ENCODE measurements around the gene ARHGAP32. TPM values are rescaled to one million over a fixed set of nuclear protein-coding genes. Genes with fewer than 3 reads are reported as not detected.

ARHGAP32 gene
- total and polyA plus RNA-seq, 4 experiments from 2014 or later: 0.18 to 9.6 (median 3.9) TPM

DNA sequence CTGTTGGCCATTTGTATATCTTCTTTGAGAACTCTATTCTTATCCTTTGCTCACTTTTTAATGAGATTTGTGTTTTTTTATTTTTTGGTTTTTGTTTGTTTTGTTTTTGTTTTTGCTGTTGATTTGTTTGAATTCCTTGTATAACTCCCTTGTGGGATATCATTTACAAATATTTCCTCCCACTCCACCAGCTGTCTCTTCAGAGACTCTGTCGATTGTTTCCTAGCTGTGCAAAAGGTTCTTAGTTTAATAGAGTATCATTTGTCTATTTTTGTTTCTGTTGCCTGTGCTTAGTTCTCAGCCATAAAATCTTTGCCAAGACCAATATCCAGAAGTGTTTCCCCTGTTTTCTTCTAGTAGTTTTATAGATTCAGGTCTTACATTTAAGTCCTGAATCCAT lies 82.4 kb downstream of the ARHGAP32 start:
- H3K27ac Mint-ChIP-seq: no peak overlapping the region
- H3K36me3 ChIP-seq (ENCODE audit: insufficient read depth, low read length): no peaks in the 10 kb centered on the region
- H3K27ac ChIP-seq (ENCODE audit: low read depth, low read length): no peak overlapping the region
- H3K4me1 ChIP-seq (ENCODE audit: insufficient read depth, low read length): no peaks in the 10 kb centered on the region
- peaks cover 0 to 10% (median 5%) of the 10 kb centered on the region in 8 donors for H3K9me3 Mint-ChIP-seq
- intact Hi-C loops (cut with micrococcal nuclease): no loop called here
- DNase-seq: no peak
- no peak overlapping the region for H3K4me3 Mint-ChIP-seq
- ChIA-PET POLR2A (ENCODE audit: partially characterized antibody) (no interaction called here), CTCF (ENCODE audit: partially characterized antibody) (no interaction called here)
- no peaks in the 10 kb centered on the region for H3K27me3 ChIP-seq (ENCODE audit: insufficient read depth, low read length)
- no peaks in the 10 kb centered on the region for H3K27me3 Mint-ChIP-seq
- H3K4me1 Mint-ChIP-seq: no peaks in the 10 kb centered on the region
- H3K4me3 ChIP-seq (ENCODE audit: low read length in 2 of 2): no peak overlapping the region
- no peaks in the 10 kb centered on the region for H3K36me3 Mint-ChIP-seq
- H3K9me3 ChIP-seq (ENCODE audit: control insufficient read depth in 1 of 2, low read length in 2 of 2): no peaks in the 10 kb centered on the region

GRCh38 chr11:129106788-129107187 lies 85.3 kb downstream of the ARHGAP32 start:
- intact Hi-C loops (cut with micrococcal nuclease): no loop called here
- Histone ChIP-seq H3K27ac (ENCODE audit: low read depth, low read length) (no peak overlapping the region), H3K4me3 (ENCODE audit: low read length in 2 of 2) (no peak overlapping the region), H3K27me3 (ENCODE audit: insufficient read depth, low read length) (no peaks in the 10 kb centered on the region), H3K9me3 (ENCODE audit: control insufficient read depth in 1 of 2, low read length in 2 of 2) (no peaks in the 10 kb centered on the region), H3K4me1 (ENCODE audit: insufficient read depth, low read length) (no peaks in the 10 kb centered on the region), H3K36me3 (ENCODE audit: insufficient read depth, low read length) (no peaks in the 10 kb centered on the region)
- no peaks in the 10 kb centered on the region for H3K36me3 Mint-ChIP-seq
- CTCF ChIA-PET (ENCODE audit: partially characterized antibody): no interaction called here
- H3K27ac Mint-ChIP-seq: no peak overlapping the region
- H3K27me3 Mint-ChIP-seq: no peaks in the 10 kb centered on the region
- DNase-seq: no peak
- no peaks in the 10 kb centered on the region for H3K4me1 Mint-ChIP-seq
- H3K4me3 Mint-ChIP-seq: no peak overlapping the region
- POLR2A ChIA-PET (ENCODE audit: partially characterized antibody): no interaction called here
- H3K9me3 Mint-ChIP-seq: peaks cover 0 to 19% (median 8%) of the 10 kb centered on the region in 8 donors

- Mint-ChIP-seq H3K4me1 (no peaks in the 10 kb centered on the region), H3K27me3 (peaks cover 2 to 3% of the 10 kb centered on the region in 2 donors), H3K4me3 (no peak overlapping the region), H3K27ac (no peak overlapping the region), H3K36me3 (peaks cover 4 to 7% of the 10 kb centered on the region in 2 donors), H3K9me3 (peaks cover 2 to 42% (median 24%) of the 10 kb centered on the region in 8 donors)
- H3K27me3 ChIP-seq (ENCODE audit: insufficient read depth, low read length): no peaks in the 10 kb centered on the region
- no peak for DNase-seq
- peaks cover 0 to 4% of the 10 kb centered on the region in 2 donors for H3K9me3 ChIP-seq (ENCODE audit: control insufficient read depth in 1 of 2, low read length in 2 of 2)
- intact Hi-C loops (cut with micrococcal nuclease): no loop called here
- H3K4me3 ChIP-seq (ENCODE audit: low read length in 2 of 2): no peak overlapping the region
- H3K4me1 ChIP-seq (ENCODE audit: insufficient read depth, low read length): no peaks in the 10 kb centered on the region
- no peaks in the 10 kb centered on the region for H3K36me3 ChIP-seq (ENCODE audit: insufficient read depth, low read length)
- CTCF ChIA-PET (ENCODE audit: partially characterized antibody): no interaction called here
- no peak overlapping the region for H3K27ac ChIP-seq (ENCODE audit: low read depth, low read length)
- POLR2A ChIA-PET (ENCODE audit: partially characterized antibody): no interaction called here
Measured at GRCh38 chr11:129102756-129103155, 89.4 kb downstream of the ARHGAP32 start.

GRCh38 chr11:129102225-129102624 lies 89.9 kb downstream of the ARHGAP32 start:
- POLR2A ChIA-PET (ENCODE audit: partially characterized antibody): no interaction called here
- peaks cover 0 to 5% of the 10 kb centered on the region in 2 donors for H3K9me3 ChIP-seq (ENCODE audit: control insufficient read depth in 1 of 2, low read length in 2 of 2)
- CTCF ChIA-PET (ENCODE audit: partially characterized antibody): no interaction called here
- peaks cover 2 to 3% of the 10 kb centered on the region in 2 donors for H3K27me3 Mint-ChIP-seq
- H3K9me3 Mint-ChIP-seq: peaks cover 2 to 47% (median 29%) of the 10 kb centered on the region in 8 donors
- H3K4me1 ChIP-seq (ENCODE audit: insufficient read depth, low read length): no peaks in the 10 kb centered on the region
- intact Hi-C loops (cut with micrococcal nuclease): no loop called here
- H3K4me1 Mint-ChIP-seq: no peaks in the 10 kb centered on the region
- H3K27me3 ChIP-seq (ENCODE audit: insufficient read depth, low read length): no peaks in the 10 kb centered on the region
- peaks cover 4 to 12% of the 10 kb centered on the region in 2 donors for H3K36me3 Mint-ChIP-seq
- no peak overlapping the region for H3K27ac Mint-ChIP-seq
- no peak overlapping the region for H3K4me3 Mint-ChIP-seq
- no peaks in the 10 kb centered on the region for H3K36me3 ChIP-seq (ENCODE audit: insufficient read depth, low read length)
- H3K27ac ChIP-seq (ENCODE audit: low read depth, low read length): no peak overlapping the region
- no peak for DNase-seq
- H3K4me3 ChIP-seq (ENCODE audit: low read length in 2 of 2): no peak overlapping the region

DNA sequence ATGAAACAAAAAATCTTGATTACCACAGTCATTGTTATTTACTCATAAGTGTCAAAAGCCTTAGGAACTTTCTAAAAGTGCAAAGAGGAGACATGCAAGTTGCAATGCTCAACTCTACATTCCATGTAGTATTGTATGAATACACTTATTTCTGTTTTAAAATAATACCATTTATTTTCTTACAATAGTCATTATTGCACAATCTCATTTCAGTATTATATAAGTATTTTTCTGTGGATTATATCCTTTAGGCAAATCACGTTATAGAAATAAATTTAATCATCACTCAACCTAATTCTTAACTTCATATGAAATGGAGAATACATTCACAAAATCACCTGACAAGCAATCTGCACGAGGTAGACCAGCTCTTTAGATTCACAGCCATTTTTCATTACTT lies 98.8 kb downstream of the ARHGAP32 start:
- Histone ChIP-seq H3K9me3 (ENCODE audit: control insufficient read depth in 1 of 2, low read length in 2 of 2) (peaks cover 0 to 5% of the 10 kb centered on the region in 2 donors), H3K4me3 (ENCODE audit: low read length in 2 of 2) (no peak overlapping the region), H3K27ac (ENCODE audit: low read depth, low read length) (no peak overlapping the region), H3K4me1 (ENCODE audit: insufficient read depth, low read length) (no peaks in the 10 kb centered on the region), H3K36me3 (ENCODE audit: insufficient read depth, low read length) (no peaks in the 10 kb centered on the region), H3K27me3 (ENCODE audit: insufficient read depth, low read length) (no peaks in the 10 kb centered on the region)
- DNase-seq: no peak
- CTCF ChIA-PET (ENCODE audit: partially characterized antibody): no interaction called here
- Mint-ChIP-seq H3K27me3 (no peaks in the 10 kb centered on the region), H3K4me1 (no peaks in the 10 kb centered on the region), H3K36me3 (peaks cover 6 to 10% of the 10 kb centered on the region in 2 donors), H3K9me3 (peaks cover 3 to 27% (median 18%) of the 10 kb centered on the region in 8 donors), H3K4me3 (no peak overlapping the region), H3K27ac (no peak overlapping the region)
- intact Hi-C loops (cut with micrococcal nuclease): no loop called here
- POLR2A ChIA-PET (ENCODE audit: partially characterized antibody): no interaction called here

DNA sequence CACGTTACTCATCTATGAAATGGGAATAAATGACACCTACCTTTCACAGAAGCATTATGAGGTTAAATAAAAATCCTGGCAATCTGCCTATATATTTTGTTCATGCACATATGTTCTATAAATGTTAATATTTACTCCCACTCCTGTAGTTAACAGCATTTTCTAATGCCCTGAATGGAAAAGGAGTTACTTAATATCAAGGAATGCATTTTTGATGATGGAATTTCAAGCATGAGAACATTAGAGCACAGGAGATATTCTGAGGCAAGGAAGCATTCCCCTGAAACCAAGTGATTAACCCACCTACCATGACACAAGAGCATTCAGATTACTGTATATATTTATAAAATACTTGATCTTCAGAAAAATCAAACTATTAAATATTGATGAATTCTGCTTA lies 102.1 kb downstream of the ARHGAP32 start:
- Mint-ChIP-seq H3K9me3 (peaks cover 0 to 4% (median under 1%) of the 10 kb centered on the region in 8 donors), H3K36me3 (peaks cover 0 to 2% of the 10 kb centered on the region in 2 donors), H3K27me3 (no peaks in the 10 kb centered on the region), H3K4me3 (no peak overlapping the region), H3K27ac (no peak overlapping the region), H3K4me1 (no peaks in the 10 kb centered on the region)
- Histone ChIP-seq H3K27ac (ENCODE audit: low read depth, low read length) (no peak overlapping the region), H3K27me3 (ENCODE audit: insufficient read depth, low read length) (no peaks in the 10 kb centered on the region), H3K4me1 (ENCODE audit: insufficient read depth, low read length) (no peaks in the 10 kb centered on the region), H3K9me3 (ENCODE audit: control insufficient read depth in 1 of 2, low read length in 2 of 2) (no peaks in the 10 kb centered on the region), H3K36me3 (ENCODE audit: insufficient read depth, low read length) (no peaks in the 10 kb centered on the region), H3K4me3 (ENCODE audit: low read length in 2 of 2) (no peak overlapping the region)
- DNase-seq: no peak
- intact Hi-C loops (cut with micrococcal nuclease): no loop called here
- ChIA-PET POLR2A (ENCODE audit: partially characterized antibody) (no interaction called here), CTCF (ENCODE audit: partially characterized antibody) (no interaction called here)

GRCh38 chr11:129089279-129089678 lies 102.8 kb downstream of the ARHGAP32 start:
- H3K27ac Mint-ChIP-seq: no peak overlapping the region
- H3K36me3 Mint-ChIP-seq: peaks cover 0 to 5% of the 10 kb centered on the region in 2 donors
- CTCF ChIA-PET (ENCODE audit: partially characterized antibody): no interaction called here
- Histone ChIP-seq H3K9me3 (ENCODE audit: control insufficient read depth in 1 of 2, low read length in 2 of 2) (peaks cover 0 to 3% of the 10 kb centered on the region in 2 donors), H3K27ac (ENCODE audit: low read depth, low read length) (no peak overlapping the region), H3K36me3 (ENCODE audit: insufficient read depth, low read length) (no peaks in the 10 kb centered on the region), H3K4me3 (ENCODE audit: low read length in 2 of 2) (no peak overlapping the region), H3K27me3 (ENCODE audit: insufficient read depth, low read length) (no peaks in the 10 kb centered on the region), H3K4me1 (ENCODE audit: insufficient read depth, low read length) (no peaks in the 10 kb centered on the region)
- H3K9me3 Mint-ChIP-seq: peaks cover 3 to 10% (median 5%) of the 10 kb centered on the region in 8 donors
- no peak overlapping the region for H3K4me3 Mint-ChIP-seq
- POLR2A ChIA-PET (ENCODE audit: partially characterized antibody): no interaction called here
- intact Hi-C loops (cut with micrococcal nuclease): no loop called here
- no peaks in the 10 kb centered on the region for H3K4me1 Mint-ChIP-seq
- no peaks in the 10 kb centered on the region for H3K27me3 Mint-ChIP-seq
- no peak for DNase-seq

GRCh38 chr11:129086976-129087375 lies 105.1 kb downstream of the ARHGAP32 start:
- DNase-seq: no peak
- H3K36me3 ChIP-seq (ENCODE audit: insufficient read depth, low read length): no peaks in the 10 kb centered on the region
- H3K27ac Mint-ChIP-seq: no peak overlapping the region
- H3K27me3 Mint-ChIP-seq: no peaks in the 10 kb centered on the region
- H3K4me3 Mint-ChIP-seq: no peak overlapping the region
- peaks cover 3 to 31% (median 26%) of the 10 kb centered on the region in 8 donors for H3K9me3 Mint-ChIP-seq
- intact Hi-C loops (cut with micrococcal nuclease): no loop called here
- H3K4me3 ChIP-seq (ENCODE audit: low read length in 2 of 2): no peak overlapping the region
- no peaks in the 10 kb centered on the region for H3K27me3 ChIP-seq (ENCODE audit: insufficient read depth, low read length)
- ChIA-PET POLR2A (ENCODE audit: partially characterized antibody) (no interaction called here), CTCF (ENCODE audit: partially characterized antibody) (no interaction called here)
- peaks cover 0 to 3% of the 10 kb centered on the region in 2 donors for H3K9me3 ChIP-seq (ENCODE audit: control insufficient read depth in 1 of 2, low read length in 2 of 2)
- no peaks in the 10 kb centered on the region for H3K4me1 Mint-ChIP-seq
- no peak overlapping the region for H3K27ac ChIP-seq (ENCODE audit: low read depth, low read length)
- no peaks in the 10 kb centered on the region for H3K4me1 ChIP-seq (ENCODE audit: insufficient read depth, low read length)
- peaks cover 5 to 15% of the 10 kb centered on the region in 2 donors for H3K36me3 Mint-ChIP-seq

Measured in CD4-positive, alpha-beta memory T cell (primary cell).